Measurements from ENCODE around the gene CDK1. TPM values are rescaled to one million over a fixed set of nuclear protein-coding genes. Genes with fewer than 3 reads are reported as not detected.
"Not testable (repeated sequence)": the region's sequence is repeated elsewhere in the genome, so short reads cannot be mapped to it uniquely, and the experiment has no call there.

The CDK1 gene
- total and polyA plus RNA-seq, 2 experiments from 2014 or later = 34.0 to 65.3 TPM

- no peak overlapping the region for H3K4me3 ChIP-seq
- H3K36me3 ChIP-seq = no peaks in the 10 kb centered on the region
- TF ChIP-seq CTCF (IDR thresholded peaks at IDR 0.05; ENCODE audit: low read depth, low read length) = no peak
- no peak overlapping the region for H3K27ac ChIP-seq
- DNase-seq (ENCODE audit: low read depth in 1 of 2, low spot score in 1 of 2) = peak in 1 of 2 donors; percentile 92
- H3K9me3 ChIP-seq (ENCODE audit: low read depth) = no peaks in the 10 kb centered on the region
- H3K4me1 ChIP-seq (ENCODE audit: low read depth) = peaks cover 6% of the 10 kb centered on the region
- H3K27me3 ChIP-seq = no peaks in the 10 kb centered on the region
Measured at GRCh38 chr10:60827791-60828488, 49.7 kb downstream of the CDK1 start.

DNA sequence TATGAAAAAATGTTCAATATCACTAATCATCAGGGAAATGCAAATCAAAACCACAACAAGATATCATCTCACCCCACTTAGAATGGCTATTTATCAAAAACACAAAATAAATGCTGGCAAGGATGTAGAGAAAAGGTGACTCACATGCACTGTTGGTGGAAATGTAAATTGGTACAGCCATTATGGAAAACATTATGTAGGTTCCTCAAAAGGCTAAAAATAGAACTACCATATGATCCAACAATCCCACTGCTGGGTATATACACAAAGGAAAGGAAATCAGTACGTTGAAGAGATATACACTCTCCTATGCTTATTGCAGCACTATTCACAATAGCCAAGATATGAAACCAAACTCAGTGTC is 50.2 kb downstream of the CDK1 start:
- TF ChIP-seq CTCF (IDR thresholded peaks at IDR 0.05; ENCODE audit: low read depth, low read length) = no peak
- H3K4me1 ChIP-seq (ENCODE audit: low read depth) = peaks cover 6% of the 10 kb centered on the region
- no peaks in the 10 kb centered on the region for H3K27me3 ChIP-seq
- H3K27ac ChIP-seq = no peak overlapping the region
- peak in 1 of 2 donors; percentile 56 for DNase-seq (ENCODE audit: low read depth in 1 of 2, low spot score in 1 of 2)
- no peaks in the 10 kb centered on the region for H3K36me3 ChIP-seq
- H3K4me3 ChIP-seq = no peak overlapping the region
- no peaks in the 10 kb centered on the region for H3K9me3 ChIP-seq (ENCODE audit: low read depth)

DNA sequence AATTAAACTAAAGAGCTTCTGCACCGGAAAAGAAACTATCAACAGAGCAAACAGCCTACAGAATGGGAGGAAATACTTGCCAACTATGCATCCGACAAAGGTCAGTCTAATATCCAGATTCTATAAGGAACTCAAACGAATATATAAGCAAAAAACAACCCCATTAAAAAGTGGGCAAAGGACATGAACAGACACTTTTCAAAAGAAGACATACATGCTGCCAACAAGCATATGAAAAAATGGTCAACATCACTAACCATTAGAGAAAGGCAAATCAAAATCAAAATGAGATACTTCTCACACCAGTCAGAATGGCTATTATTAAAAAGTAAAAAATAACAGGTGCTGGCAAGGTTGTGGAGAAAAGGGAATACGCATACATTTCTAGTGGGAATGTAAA is 53.9 kb downstream of the CDK1 start:
- H3K36me3 ChIP-seq; H3K4me1 ChIP-seq (ENCODE audit: low read depth); H3K27me3 ChIP-seq; H3K4me3 ChIP-seq; DNase-seq (ENCODE audit: low read depth in 1 of 2, low spot score in 1 of 2); H3K9me3 ChIP-seq (ENCODE audit: low read depth); H3K27ac ChIP-seq: not testable (repeated sequence)

DNA sequence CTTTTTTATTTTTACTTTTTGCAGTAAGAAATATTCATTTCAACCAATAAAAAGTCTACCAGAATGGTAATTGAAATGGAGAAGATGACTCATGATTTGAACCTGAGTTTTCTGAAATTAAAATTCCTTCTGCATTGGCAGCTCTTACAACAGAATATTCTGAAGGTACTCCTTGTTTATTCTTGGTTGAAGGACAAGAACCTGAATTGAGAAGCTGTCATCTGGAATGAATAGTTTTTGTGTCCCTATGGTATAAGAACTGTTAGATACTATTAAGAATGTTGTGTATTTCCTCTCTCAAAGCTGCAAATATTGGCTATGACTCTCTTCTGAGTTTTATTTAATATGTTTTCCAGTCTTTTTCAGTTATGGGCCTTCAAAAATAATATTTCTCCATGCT is 56.1 kb downstream of the CDK1 start:
- no peak for TF ChIP-seq CTCF (IDR thresholded peaks at IDR 0.05; ENCODE audit: low read depth, low read length)
- Histone ChIP-seq H3K9me3 (ENCODE audit: low read depth) (no peaks in the 10 kb centered on the region), H3K36me3 (no peaks in the 10 kb centered on the region), H3K4me3 (no peak overlapping the region), H3K4me1 (ENCODE audit: low read depth) (no peaks in the 10 kb centered on the region), H3K27ac (no peak overlapping the region), H3K27me3 (no peaks in the 10 kb centered on the region)
- DNase-seq (ENCODE audit: low read depth in 1 of 2, low spot score in 1 of 2) = no peak

- no peak overlapping the region for H3K4me3 ChIP-seq
- H3K27me3 ChIP-seq = no peaks in the 10 kb centered on the region
- no peak for DNase-seq (ENCODE audit: low read depth in 1 of 2, low spot score in 1 of 2)
- TF ChIP-seq CTCF (IDR thresholded peaks at IDR 0.05; ENCODE audit: low read depth, low read length) = no peak
- H3K9me3 ChIP-seq (ENCODE audit: low read depth) = no peaks in the 10 kb centered on the region
- no peaks in the 10 kb centered on the region for H3K4me1 ChIP-seq (ENCODE audit: low read depth)
- no peaks in the 10 kb centered on the region for H3K36me3 ChIP-seq
- H3K27ac ChIP-seq = no peak overlapping the region
Measured at GRCh38 chr10:60835049-60835448, 56.8 kb downstream of the CDK1 start.

- not testable (repeated sequence) for H3K27ac ChIP-seq; H3K9me3 ChIP-seq (ENCODE audit: low read depth); DNase-seq (ENCODE audit: low read depth in 1 of 2, low spot score in 1 of 2); H3K4me3 ChIP-seq; H3K36me3 ChIP-seq; H3K27me3 ChIP-seq; H3K4me1 ChIP-seq (ENCODE audit: low read depth)
Measured at GRCh38 chr10:60841227-60841626, 62.9 kb downstream of the CDK1 start.

GRCh38 chr10:60842694-60843093 is 64.4 kb downstream of the CDK1 start:
- TF ChIP-seq CTCF (IDR thresholded peaks at IDR 0.05; ENCODE audit: low read depth, low read length) = no peak
- H3K27me3 ChIP-seq = no peaks in the 10 kb centered on the region
- H3K9me3 ChIP-seq (ENCODE audit: low read depth) = no peaks in the 10 kb centered on the region
- no peak for DNase-seq (ENCODE audit: low read depth in 1 of 2, low spot score in 1 of 2)
- no peak overlapping the region for H3K27ac ChIP-seq
- H3K4me3 ChIP-seq = no peak overlapping the region
- H3K4me1 ChIP-seq (ENCODE audit: low read depth) = no peaks in the 10 kb centered on the region
- H3K36me3 ChIP-seq = no peaks in the 10 kb centered on the region

Measured in cardiac muscle cell (in vitro differentiated cells and primary cell).